ENCODE data around the gene PRPF39. TPM values are rescaled to one million over a fixed set of nuclear protein-coding genes. Genes with fewer than 3 reads are reported as not detected.

PRPF39 gene
- total RNA-seq, 1 donor from 2014 or later = 46.7 TPM

DNA sequence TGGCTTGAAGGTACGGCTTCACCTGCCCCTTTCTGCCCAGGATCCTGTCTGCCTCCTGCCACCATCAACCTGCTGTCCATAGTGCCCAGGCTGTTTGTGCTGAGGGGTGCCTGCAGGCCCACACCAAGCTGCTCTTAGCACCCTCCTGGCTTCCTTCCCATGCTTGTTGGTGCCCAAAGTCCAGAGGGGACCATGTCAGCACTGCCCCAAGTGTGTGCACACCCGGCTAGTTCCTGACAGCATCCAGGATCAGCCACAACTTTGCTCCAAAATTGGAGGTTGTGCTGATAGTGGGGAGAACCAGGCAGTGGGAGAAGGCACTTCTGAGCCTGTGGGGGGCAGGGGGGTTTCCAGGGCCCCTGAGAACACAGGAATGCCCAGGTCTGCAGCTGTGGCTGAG is 44.5 kb upstream of the PRPF39 start:
- Mint-ChIP-seq H3K9me3 (ENCODE audit: unreplicated experiment) (peaks cover 4% of the 10 kb centered on the region), H3K4me3 (ENCODE audit: unreplicated experiment) (no peak overlapping the region), H3K27me3 (ENCODE audit: unreplicated experiment) (no peaks in the 10 kb centered on the region), H3K4me1 (ENCODE audit: low read depth, unreplicated experiment) (peaks cover 2% of the 10 kb centered on the region), H3K36me3 (ENCODE audit: unreplicated experiment) (peaks cover 17% of the 10 kb centered on the region), H3K27ac (ENCODE audit: unreplicated experiment) (no peak overlapping the region)
- no peak for DNase-seq
- TF ChIP-seq CTCF (IDR thresholded peaks at IDR 0.05; ENCODE audit: partially characterized antibody, unreplicated experiment) = no peak

DNA sequence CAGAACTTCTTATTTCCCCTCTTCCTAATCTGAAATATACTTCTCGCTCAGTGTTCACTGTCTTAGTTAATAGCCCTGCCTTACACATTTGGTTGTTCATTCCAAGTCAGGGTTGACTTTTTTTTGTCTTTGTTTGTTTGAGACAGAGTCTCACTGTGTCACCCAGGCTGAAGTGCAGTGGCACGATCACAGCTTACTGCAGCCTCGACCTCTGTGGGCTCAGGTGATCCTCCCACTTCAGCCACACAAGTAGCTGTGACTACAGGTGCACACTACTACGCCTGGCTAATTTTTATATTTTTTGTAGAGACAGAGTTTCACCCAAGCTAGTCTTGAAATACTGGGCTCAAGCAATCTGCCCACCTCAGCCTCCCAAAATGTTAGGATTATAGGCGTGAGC is 42.3 kb upstream of the PRPF39 start:
- H3K4me3 Mint-ChIP-seq (ENCODE audit: unreplicated experiment) = no peak overlapping the region
- peaks cover 15% of the 10 kb centered on the region for H3K36me3 Mint-ChIP-seq (ENCODE audit: unreplicated experiment)
- no peaks in the 10 kb centered on the region for H3K9me3 Mint-ChIP-seq (ENCODE audit: unreplicated experiment)
- H3K27me3 Mint-ChIP-seq (ENCODE audit: unreplicated experiment) = no peaks in the 10 kb centered on the region
- TF ChIP-seq CTCF (IDR thresholded peaks at IDR 0.05; ENCODE audit: partially characterized antibody, unreplicated experiment) = no peak
- H3K27ac Mint-ChIP-seq (ENCODE audit: unreplicated experiment) = peak overlapping the region; percentile 24
- peaks cover 2% of the 10 kb centered on the region for H3K4me1 Mint-ChIP-seq (ENCODE audit: low read depth, unreplicated experiment)
- no peak for DNase-seq

DNA sequence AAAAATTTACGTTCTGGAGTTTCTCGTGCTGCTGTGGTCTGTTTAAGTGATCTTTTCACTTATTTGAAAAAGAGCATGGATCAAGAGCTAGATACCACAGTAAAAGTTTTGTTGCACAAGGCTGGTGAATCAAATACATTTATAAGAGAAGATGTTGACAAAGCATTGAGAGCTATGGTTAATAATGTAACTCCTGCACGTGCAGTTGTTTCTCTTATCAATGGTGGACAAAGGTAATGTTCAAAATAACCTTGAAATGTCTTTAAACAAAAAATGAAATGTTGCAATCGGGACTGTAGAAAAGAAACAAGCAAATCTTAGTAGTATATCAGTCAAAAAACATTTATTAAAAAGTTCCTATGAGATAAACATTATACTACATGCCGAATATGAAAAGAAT is 39.3 kb upstream of the PRPF39 start:
- no peak for TF ChIP-seq CTCF (IDR thresholded peaks at IDR 0.05; ENCODE audit: partially characterized antibody, unreplicated experiment)
- Mint-ChIP-seq H3K36me3 (ENCODE audit: unreplicated experiment) (no peaks in the 10 kb centered on the region), H3K4me3 (ENCODE audit: unreplicated experiment) (no peak overlapping the region), H3K27me3 (ENCODE audit: unreplicated experiment) (no peaks in the 10 kb centered on the region), H3K9me3 (ENCODE audit: unreplicated experiment) (no peaks in the 10 kb centered on the region), H3K27ac (ENCODE audit: unreplicated experiment) (no peak overlapping the region), H3K4me1 (ENCODE audit: low read depth, unreplicated experiment) (peaks cover 2% of the 10 kb centered on the region)
- DNase-seq = no peak

- H3K27ac Mint-ChIP-seq (ENCODE audit: unreplicated experiment) = no peak overlapping the region
- H3K9me3 Mint-ChIP-seq (ENCODE audit: unreplicated experiment) = no peaks in the 10 kb centered on the region
- H3K4me3 Mint-ChIP-seq (ENCODE audit: unreplicated experiment) = no peak overlapping the region
- no peaks in the 10 kb centered on the region for H3K4me1 Mint-ChIP-seq (ENCODE audit: low read depth, unreplicated experiment)
- no peaks in the 10 kb centered on the region for H3K36me3 Mint-ChIP-seq (ENCODE audit: unreplicated experiment)
- no peak for TF ChIP-seq CTCF (IDR thresholded peaks at IDR 0.05; ENCODE audit: partially characterized antibody, unreplicated experiment)
- H3K27me3 Mint-ChIP-seq (ENCODE audit: unreplicated experiment) = no peaks in the 10 kb centered on the region
- no peak for DNase-seq
Observed at GRCh38 chr14:45048385-45048784, 35.5 kb upstream of the PRPF39 start.

- H3K9me3 Mint-ChIP-seq (ENCODE audit: unreplicated experiment) = no peaks in the 10 kb centered on the region
- no peak for TF ChIP-seq CTCF (IDR thresholded peaks at IDR 0.05; ENCODE audit: partially characterized antibody, unreplicated experiment)
- H3K27me3 Mint-ChIP-seq (ENCODE audit: unreplicated experiment) = no peaks in the 10 kb centered on the region
- DNase-seq = no peak
- H3K4me1 Mint-ChIP-seq (ENCODE audit: low read depth, unreplicated experiment) = no peaks in the 10 kb centered on the region
- H3K36me3 Mint-ChIP-seq (ENCODE audit: unreplicated experiment) = no peaks in the 10 kb centered on the region
- H3K27ac Mint-ChIP-seq (ENCODE audit: unreplicated experiment) = no peak overlapping the region
- H3K4me3 Mint-ChIP-seq (ENCODE audit: unreplicated experiment) = no peak overlapping the region
Observed at GRCh38 chr14:45051180-45051579, 32.7 kb upstream of the PRPF39 start.

Data from glutamatergic neuron (in vitro differentiated cells).